ENCODE data around the gene KCNN3. TPM values are rescaled to one million over a fixed set of nuclear protein-coding genes. Genes with fewer than 3 reads are reported as not detected.

KCNN3 gene
- total RNA-seq (2021) (1.3 to 2.1 TPM (median 1.9 TPM) in 3 replicates), Bru-seq, nascent RNA (percentile 33 among the genes with signal in this experiment)
- long read RNA-seq, experiment 1, full-length matches to known transcripts = 6 of 6 reads
- long read RNA-seq, experiment 1, partial matches to known transcripts = 0 of 6 reads
- long read RNA-seq, experiment 1, other reads (novel, unspliced or antisense) = 0 of 6 reads
- long read RNA-seq, experiment 2, full-length matches to known transcripts = 4 of 6 reads
- long read RNA-seq, experiment 2, partial matches to known transcripts = 0 of 6 reads
- long read RNA-seq, experiment 2, other reads (novel, unspliced or antisense) = 2 of 6 reads
- long read RNA-seq, experiment 3, partial matches to known transcripts = 0 of 1 reads
- long read RNA-seq, experiment 3, other reads (novel, unspliced or antisense) = 1 of 1 reads

- CTCF ChIA-PET = interaction anchor here (0.6 to 6.7 kb wide), 21 partner anchors 9 to 323 kb away, joined by 3 to 95 read pairs (median 5); partner anchors contain the start of genes CHRNB2 and PMVK
- Mint-ChIP-seq H3K4me1 (peaks cover 50% of the 10 kb centered on the region), H3K36me3 (no peaks in the 10 kb centered on the region), H3K27me3 (ENCODE audit: low read depth) (peaks cover 29% of the 10 kb centered on the region), H3K4me3 (peak within 1 kb of the TSS; percentile 69), H3K27ac (no peak within 1 kb of the TSS), H3K9me3 (no peaks in the 10 kb centered on the region)
- POLR2A ChIA-PET = interaction anchor here (1.1 to 1.7 kb wide), 6 partner anchors 9 to 302 kb away, joined by 3 to 10 read pairs (median 4); partner anchors contain the start of genes CHRNB2, PBXIP1 and SHC1
- TF ChIP-seq IRF2 (CRISPR knock-in tag; IDR thresholded peaks at IDR 0.05; ENCODE audit: borderline replicate concordance, low read depth) = no peak
- TF ChIP-seq SMAD4 (CRISPR knock-in tag; IDR thresholded peaks at IDR 0.05) = no peak
- no peak for TF ChIP-seq TEAD1 (CRISPR knock-in tag; IDR thresholded peaks at IDR 0.05)
- TF ChIP-seq ZNF425 (CRISPR knock-in tag; conservative IDR thresholded peaks at IDR 0.05) = no peak
- TF ChIP-seq FOXJ3 (CRISPR knock-in tag; IDR thresholded peaks at IDR 0.05; ENCODE audit: borderline replicate concordance) = no peak
- no peak for TF ChIP-seq PRDM15 (CRISPR knock-in tag; IDR thresholded peaks at IDR 0.05)
- no peak for TF ChIP-seq MAX (CRISPR knock-in tag; IDR thresholded peaks at IDR 0.05)
- no peak for TF ChIP-seq JAZF1 (CRISPR knock-in tag; IDR thresholded peaks at IDR 0.05)
- no peak for TF ChIP-seq FOXK1 (CRISPR knock-in tag; IDR thresholded peaks at IDR 0.05)
- no peak for TF ChIP-seq NFATC4 (CRISPR knock-in tag; IDR thresholded peaks at IDR 0.05)
- no peak for TF ChIP-seq CBFB (CRISPR knock-in tag; IDR thresholded peaks at IDR 0.05; ENCODE audit: low read depth)
- ATAC-seq = peak; percentile 99
- DNase-seq (ENCODE audit: low spot score) = peak; percentile 98
Measured at GRCh38 chr1:154870115-154870571, at the start of gene KCNN3. Gene KCNN3 (minus strand): TSS chr1:154870281. CDS start chr1:154869964, 317 bp downstream.

- no peaks in the 10 kb centered on the region; the same call in 1 of the 2 replicates for H3K27me3 Mint-ChIP-seq (ENCODE audit: low read depth)
- 0 out of 2 replicates have a peak, but pooled peaks cover 3% of the 10 kb centered on the region for H3K4me1 Mint-ChIP-seq
- ChIA-PET POLR2A (no interaction called here), CTCF (interaction anchor here (0.7 to 1.8 kb wide), 11 partner anchors 9 to 172 kb away, joined by 3 to 10 read pairs (median 4); partner anchors contain the start of genes ADAM15, PBXIP1 and PMVK)
- H3K36me3 Mint-ChIP-seq = peaks cover 7% of the 10 kb centered on the region
- DNase-seq (ENCODE audit: low spot score) (no peak), ATAC-seq (no peak)
- no peak overlapping the region for H3K27ac Mint-ChIP-seq
- peaks cover 27% of the 10 kb centered on the region for H3K9me3 Mint-ChIP-seq
- no peak overlapping the region for H3K4me3 Mint-ChIP-seq
- TF ChIP-seq E2F4 (CRISPR knock-in tag; IDR thresholded peaks at IDR 0.05; ENCODE audit: borderline replicate concordance, low read depth) (no peak), ZNF263 (CRISPR knock-in tag; IDR thresholded peaks at IDR 0.05; ENCODE audit: low read depth) (no peak), FOXP4 (CRISPR knock-in tag; IDR thresholded peaks at IDR 0.05) (no peak), ZMAT4 (CRISPR knock-in tag; IDR thresholded peaks at IDR 0.05) (no peak), SOX15 (CRISPR knock-in tag; IDR thresholded peaks at IDR 0.05) (no peak), ZNF232 (CRISPR knock-in tag; IDR thresholded peaks at IDR 0.05) (no peak), RORB (CRISPR knock-in tag; IDR thresholded peaks at IDR 0.05) (no peak), MLX (CRISPR knock-in tag; IDR thresholded peaks at IDR 0.05) (no peak), SMAD3 (CRISPR knock-in tag; IDR thresholded peaks at IDR 0.05; ENCODE audit: borderline replicate concordance) (no peak), ZSCAN18 (CRISPR knock-in tag; IDR thresholded peaks at IDR 0.05) (no peak), NR3C1 (CRISPR knock-in tag; conservative IDR thresholded peaks at IDR 0.05; ENCODE audit: low read depth) (no peak)
Measured at GRCh38 chr1:154913273-154913672, 43.2 kb upstream of the KCNN3 start.

Data from WTC11 (cell line).